ENCODE results near the gene ANKMY2.
A peak's percentile ranks its signal among the peaks of the same experiment; 100 is the strongest.

ANKMY2 gene

GRCh38 chr7:16644157-16644556 is 1.4 kb downstream of the ANKMY2 start:
- Histone ChIP-seq H3K4me1 (ENCODE audit: control insufficient read depth, insufficient read depth, low read length) (0 out of 2 replicates have a peak, but pooled peaks cover 7% of the 10 kb centered on the region), H3K4me3 (ENCODE audit: low read depth, low read length) (peak overlapping the region; percentile 82), H3K27ac (ENCODE audit: extremely low read depth, low read depth, low read length) (no peak overlapping the region), H3K9me3 (ENCODE audit: control insufficient read depth, insufficient read depth, low read depth, low read length) (no peaks in the 10 kb centered on the region), H3K36me3 (ENCODE audit: control insufficient read depth in 2 of 2, insufficient read depth in 1 of 2, low read length in 2 of 2) (no peaks in the 10 kb centered on the region; a peak in 2 of 3 replicates)
- ChIA-PET CTCF (interaction anchor here (0.6 to 0.8 kb wide), 5 partner anchors 42 to 1055 kb away, joined by 3 to 4 read pairs (median 3); no protein-coding TSS in a partner anchor), POLR2A (no interaction called here)
- no peak for TF ChIP-seq ZNF639 (tag by site-specific recombination; IDR thresholded peaks at IDR 0.05)
- no peak for TF ChIP-seq ZNF610 (tag by site-specific recombination; IDR thresholded peaks at IDR 0.05; ENCODE audit: borderline replicate concordance)
- TF ChIP-seq ZNF701 (tag by site-specific recombination; IDR thresholded peaks at IDR 0.05): no peak
- TF ChIP-seq ZNF214 (tag by site-specific recombination; IDR thresholded peaks at IDR 0.05; ENCODE audit: borderline replicate concordance): no peak
- TF ChIP-seq SCRT2 (tag by site-specific recombination; IDR thresholded peaks at IDR 0.05): peak; percentile 87

- no peaks in the 10 kb centered on the region for H3K9me3 ChIP-seq (ENCODE audit: control insufficient read depth, insufficient read depth, low read depth, low read length)
- H3K4me3 ChIP-seq (ENCODE audit: low read depth, low read length): no peak overlapping the region
- no peak overlapping the region for H3K27ac ChIP-seq (ENCODE audit: extremely low read depth, low read depth, low read length)
- ChIA-PET CTCF (interaction anchor here (0.5 kb wide), 1 partner anchor 22 kb away, joined by 5 read pairs; no protein-coding TSS in a partner anchor), POLR2A (no interaction called here)
- peaks cover 10 to 11% of the 10 kb centered on the region in 2 experiments for H3K36me3 ChIP-seq (ENCODE audit: control insufficient read depth in 2 of 2, insufficient read depth in 1 of 2, low read length in 2 of 2)
- H3K4me1 ChIP-seq (ENCODE audit: control insufficient read depth, insufficient read depth, low read length): no peaks in the 10 kb centered on the region
- TF ChIP-seq ZFP3 (tag by site-specific recombination; IDR thresholded peaks at IDR 0.05; ENCODE audit: low read depth) (no peak), ZNF354C (tag by site-specific recombination; IDR thresholded peaks at IDR 0.05; ENCODE audit: borderline replicate concordance, low read depth) (no peak), SP2 (tag by site-specific recombination; IDR thresholded peaks at IDR 0.05) (no peak), GLI2 (tag by site-specific recombination; IDR thresholded peaks at IDR 0.05; ENCODE audit: borderline replicate concordance, low read depth) (no peak), TCF7L2 (IDR thresholded peaks at IDR 0.05; ENCODE audit: borderline replicate concordance, low read depth, low read length) (no peak), ZNF248 (tag by site-specific recombination; IDR thresholded peaks at IDR 0.05) (no peak), ZNF664 (tag by site-specific recombination; IDR thresholded peaks at IDR 0.05) (no peak), ZNF549 (tag by site-specific recombination; IDR thresholded peaks at IDR 0.05) (no peak), ZNF155 (tag by site-specific recombination; IDR thresholded peaks at IDR 0.05) (no peak), ZNF112 (tag by site-specific recombination; IDR thresholded peaks at IDR 0.05) (no peak), ZNF133 (tag by site-specific recombination; IDR thresholded peaks at IDR 0.05) (no peak), ZSCAN30 (tag by site-specific recombination; IDR thresholded peaks at IDR 0.05) (no peak), ZNF280C (tag by site-specific recombination; IDR thresholded peaks at IDR 0.05) (no peak), ZNF311 (tag by site-specific recombination; IDR thresholded peaks at IDR 0.05; ENCODE audit: borderline replicate concordance) (no peak), RBAK (tag by site-specific recombination; IDR thresholded peaks at IDR 0.05) (no peak)
Measured at GRCh38 chr7:16638282-16639280, 7.0 kb downstream of the ANKMY2 start.
